H9 (cell line): ENCODE results near the gene FBLN2. TPM values are rescaled to one million over a fixed set of nuclear protein-coding genes. Genes with fewer than 3 reads are reported as not detected.

ENCODE experiments used
- DNase-seq: peaks from one replicate; pipeline ENCODE4 v3.0.0-alpha.2; 2017
- H2AFZ ChIP-seq: one replicate; pipeline ENCODE4 v1.6.1; 2013; ENCODE audit warnings: mild to moderate bottlenecking, low read length, control low read depth, moderate library complexity
- H2AK5ac ChIP-seq: 2 replicates; pipeline ENCODE4 v1.6.1; 2013; ENCODE audit warnings: low read length, control low read depth, mixed read lengths; ENCODE audit not compliant: insufficient read length
- H2BK120ac ChIP-seq: one replicate; pipeline ENCODE4 v1.6.1; 2013; ENCODE audit warnings: low read depth, mild to moderate bottlenecking, low read length, control low read depth, inconsistent platforms; ENCODE audit not compliant: poor library complexity, severe bottlenecking
- H2BK12ac ChIP-seq: 2 replicates; pipeline ENCODE4 v1.6.1; 2013; ENCODE audit warnings: low read length, control low read depth, mixed read lengths, low read depth; ENCODE audit not compliant: insufficient read length
- H2BK15ac ChIP-seq: 2 replicates; pipeline ENCODE4 v1.6.1; 2013; ENCODE audit warnings: low read depth, low read length, control low read depth
- H2BK20ac ChIP-seq: one replicate; pipeline ENCODE4 v1.6.1; 2013; ENCODE audit warnings: low read depth, mild to moderate bottlenecking, low read length, control low read depth, inconsistent platforms; ENCODE audit not compliant: poor library complexity, severe bottlenecking
- H2BK5ac ChIP-seq: 2 replicates; pipeline ENCODE4 v1.6.1; 2013; ENCODE audit warnings: low read length, control low read depth, mixed read lengths; ENCODE audit not compliant: insufficient read length
- H3K14ac ChIP-seq: 2 replicates; pipeline ENCODE4 v1.6.1; 2013; ENCODE audit warnings: low read length, control low read depth; ENCODE audit not compliant: insufficient read depth
- H3K18ac ChIP-seq: 2 replicates; pipeline ENCODE4 v1.6.1; 2013; ENCODE audit warnings: low read depth, mild to moderate bottlenecking, mixed read lengths, low read length, control low read depth; ENCODE audit not compliant: insufficient read length
- H3K23ac ChIP-seq: 2 replicates; pipeline ENCODE4 v1.6.1; 2013; ENCODE audit warnings: low read length, control low read depth, mixed read lengths, low read depth; ENCODE audit not compliant: insufficient read length
- H3K23me2 ChIP-seq: 2 replicates; pipeline ENCODE4 v1.6.1; 2013; ENCODE audit warnings: low read depth, mild to moderate bottlenecking, mixed read lengths, low read length, control low read depth; ENCODE audit not compliant: insufficient read length, poor library complexity, severe bottlenecking
- H3K27ac ChIP-seq: 2 replicates; pipeline ENCODE4 v1.5.1; 2013; ENCODE audit warnings: low read length, control low read depth, mixed read lengths, low read depth; ENCODE audit not compliant: insufficient read length
- H3K27me3 ChIP-seq: 2 replicates; pipeline ENCODE4 v1.6.1; 2013; ENCODE audit warnings: low read length, control low read depth, inconsistent platforms; ENCODE audit not compliant: insufficient read depth
- H3K4ac ChIP-seq: 2 replicates; pipeline ENCODE4 v1.6.1; 2013; ENCODE audit warnings: low read depth, mild to moderate bottlenecking, control low read depth, inconsistent platforms, low read length, moderate library complexity
- H3K4me1 ChIP-seq: 2 replicates; pipeline ENCODE4 v1.6.1; 2013; ENCODE audit warnings: low read length, control low read depth, inconsistent platforms; ENCODE audit not compliant: insufficient read depth
- H3K4me2 ChIP-seq: 2 replicates; pipeline ENCODE4 v1.6.1; 2013; ENCODE audit warnings: low read length, control low read depth, mixed read lengths; ENCODE audit not compliant: insufficient read length, insufficient read depth
- H3K56ac ChIP-seq: 2 replicates; pipeline ENCODE4 v1.6.1; 2013; ENCODE audit warnings: low read depth, mild to moderate bottlenecking, mixed read lengths, low read length, control low read depth; ENCODE audit not compliant: insufficient read length
- H3K79me1 ChIP-seq: 2 replicates; pipeline ENCODE4 v1.6.1; 2013; ENCODE audit warnings: low read depth, mild to moderate bottlenecking, moderate library complexity, low read length, control low read depth, inconsistent platforms; ENCODE audit not compliant: insufficient read depth, poor library complexity, severe bottlenecking
- H3K79me2 ChIP-seq: 2 replicates; pipeline ENCODE4 v1.6.1; 2013; ENCODE audit warnings: low read length, control low read depth, inconsistent platforms; ENCODE audit not compliant: insufficient read depth
- H3K9ac ChIP-seq: 2 replicates; pipeline ENCODE4 v1.6.1; 2013; ENCODE audit warnings: low read length, control low read depth, mixed read lengths; ENCODE audit not compliant: insufficient read length; ENCODE audit errors: extremely low read depth
- H3K9me3 ChIP-seq: one replicate; pipeline ENCODE4 v1.6.1; 2013; ENCODE audit warnings: low read depth, low read length, inconsistent platforms; ENCODE audit not compliant: control insufficient read depth
- H3T11ph ChIP-seq: one replicate; pipeline ENCODE4 v1.6.1; 2013; ENCODE audit warnings: mild to moderate bottlenecking, low read length, control low read depth, inconsistent platforms
- H4K20me1 ChIP-seq: one replicate; pipeline ENCODE4 v1.6.1; 2013; ENCODE audit not compliant: control insufficient read depth, insufficient read length, insufficient read depth
- H4K5ac ChIP-seq: 2 replicates; pipeline ENCODE4 v1.6.1; 2013; ENCODE audit warnings: low read depth, mild to moderate bottlenecking, mixed read lengths, low read length, control low read depth; ENCODE audit not compliant: insufficient read length
- H4K8ac ChIP-seq: replicated peaks from 2 replicates; pipeline ENCODE4 v1.6.1; 2013; ENCODE audit warnings: low read length, control low read depth, mixed read lengths, low read depth; ENCODE audit not compliant: insufficient read length
- H4K91ac ChIP-seq: 2 replicates; pipeline ENCODE4 v1.6.1; 2013; ENCODE audit warnings: low read depth, mild to moderate bottlenecking, moderate library complexity, mixed read lengths, low read length, control low read depth; ENCODE audit not compliant: insufficient read length
- H3K27ac Mint-ChIP-seq, 3 experiments: 2 replicates in 2 of 3; 3 replicates in 1 of 3; pipeline ENCODE4 v1.8.0; 2020 to 2021; ENCODE audit warnings: mixed read lengths in 3 of 3, mild to moderate bottlenecking in 1 of 3, moderate library complexity in 1 of 3
- H3K27me3 Mint-ChIP-seq: 2 replicates; pipeline ENCODE4 v1.8.0; 2021; ENCODE audit warnings: low read depth, mild to moderate bottlenecking, moderate library complexity, mixed read lengths
- H3K36me3 Mint-ChIP-seq, 3 experiments: 2 replicates in 2 of 3; 3 replicates in 1 of 3; pipeline ENCODE4 v1.8.0; 2020 to 2021; ENCODE audit warnings: low read depth in 3 of 3, mixed read lengths in 3 of 3; ENCODE audit not compliant: insufficient read depth in 1 of 3
- H3K4me1 Mint-ChIP-seq, 2 experiments: 2 replicates each; pipeline ENCODE4 v1.8.0; 2020; ENCODE audit warnings: mixed read lengths in 2 of 2
- H3K4me3 Mint-ChIP-seq, 2 experiments: 2 replicates in 1 of 2; 3 replicates in 1 of 2; pipeline ENCODE4 v1.8.0; 2020 to 2021; ENCODE audit warnings: mild to moderate bottlenecking in 2 of 2, mixed read lengths in 2 of 2, moderate library complexity in 1 of 2
- H3K9me3 Mint-ChIP-seq, 2 experiments: 2 replicates in 1 of 2; 3 replicates in 1 of 2; pipeline ENCODE4 v1.8.0; 2020; ENCODE audit warnings: mild to moderate bottlenecking in 2 of 2, mixed read lengths in 2 of 2, moderate library complexity in 1 of 2
- WGBS: extraction: QIAGEN DNeasy Blood & Tissue Kit; methylation state at CpG from one replicate; pipeline ENCODE4 v1.1.7; 2013; ENCODE audit warnings: missing lambda C conversion rate, low lambda C conversion rate, mixed read lengths; ENCODE audit not compliant: insufficient read length; ENCODE audit errors: extremely low coverage; 5-methylcytosine and 5-hydroxymethylcytosine counted together
- total RNA-seq: library from RNA; stranded (reverse); gene quantifications from 2 replicates; pipeline ENCODE4 v1.2.1, GENCODE V29; 2021
- TF ChIP-seq, protein P1 (sequence below): fragments of 200-600 bp; sonication (generic); conservative IDR thresholded peaks from 3 replicates; pipeline ENCODE4 v1.8.0; 2021; ENCODE audit warnings: antibody characterized with exemption, mild to moderate bottlenecking

FBLN2 gene
- total RNA-seq, 1 experiment from 2014 or later: 11.8 TPM

GRCh38 chr3:13666227-13666619 lies 117.3 kb downstream of the FBLN2 start:
- Histone ChIP-seq H3K79me1 (no peaks in the 10 kb centered on the region), H4K5ac (no peak overlapping the region), H3K18ac (no peak overlapping the region), H2BK15ac (no peak overlapping the region), H3K27me3 (no peaks in the 10 kb centered on the region), H3K14ac (no peak overlapping the region; the same call in 1 of the 2 replicates), H3K23me2 (no peaks in the 10 kb centered on the region), H2AFZ (no peak overlapping the region), H2BK5ac (no peak overlapping the region), H3T11ph (no peak overlapping the region), H3K4me1 (no peaks in the 10 kb centered on the region), H3K9me3 (no peaks in the 10 kb centered on the region), H3K4ac (no peak overlapping the region), H3K79me2 (no peaks in the 10 kb centered on the region), H3K27ac (no peak overlapping the region), H3K56ac (no peak overlapping the region), H4K8ac (no peak overlapping the region), H3K4me2 (no peak overlapping the region), H4K91ac (no peak overlapping the region), H2AK5ac (no peak overlapping the region), H2BK120ac (no peak overlapping the region), H3K9ac (no peak overlapping the region), H2BK12ac (no peak overlapping the region), H3K23ac (no peak overlapping the region), H4K20me1 (no peaks in the 10 kb centered on the region), H2BK20ac (no peak overlapping the region)
- Mint-ChIP-seq H3K9me3 (no peaks in the 10 kb centered on the region; a peak in 1 of 5 replicates), H3K4me1 (peaks cover 19 to 20% of the 10 kb centered on the region in 2 experiments), H3K27ac (no peak overlapping the region), H3K27me3 (peaks cover 6% of the 10 kb centered on the region), H3K36me3 (peaks cover 0 to 1% (median 0%) of the 10 kb centered on the region in 3 experiments; a peak in 1 of 7 replicates), H3K4me3 (no peak overlapping the region)
- DNase-seq: no peak
- TF ChIP-seq, protein P1, sequence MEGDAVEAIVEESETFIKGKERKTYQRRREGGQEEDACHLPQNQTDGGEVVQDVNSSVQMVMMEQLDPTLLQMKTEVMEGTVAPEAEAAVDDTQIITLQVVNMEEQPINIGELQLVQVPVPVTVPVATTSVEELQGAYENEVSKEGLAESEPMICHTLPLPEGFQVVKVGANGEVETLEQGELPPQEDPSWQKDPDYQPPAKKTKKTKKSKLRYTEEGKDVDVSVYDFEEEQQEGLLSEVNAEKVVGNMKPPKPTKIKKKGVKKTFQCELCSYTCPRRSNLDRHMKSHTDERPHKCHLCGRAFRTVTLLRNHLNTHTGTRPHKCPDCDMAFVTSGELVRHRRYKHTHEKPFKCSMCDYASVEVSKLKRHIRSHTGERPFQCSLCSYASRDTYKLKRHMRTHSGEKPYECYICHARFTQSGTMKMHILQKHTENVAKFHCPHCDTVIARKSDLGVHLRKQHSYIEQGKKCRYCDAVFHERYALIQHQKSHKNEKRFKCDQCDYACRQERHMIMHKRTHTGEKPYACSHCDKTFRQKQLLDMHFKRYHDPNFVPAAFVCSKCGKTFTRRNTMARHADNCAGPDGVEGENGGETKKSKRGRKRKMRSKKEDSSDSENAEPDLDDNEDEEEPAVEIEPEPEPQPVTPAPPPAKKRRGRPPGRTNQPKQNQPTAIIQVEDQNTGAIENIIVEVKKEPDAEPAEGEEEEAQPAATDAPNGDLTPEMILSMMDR: no peak
- WGBS: no CpG with 5 or more reads among the region's 4 CpGs
